ENCODE data around the gene NGF.
"Not testable (repeated sequence)": the region's sequence is repeated elsewhere in the genome, so short reads cannot be mapped to it uniquely, and the experiment has no call there.

GRCh38 chr1:115383455-115383854 lies 45.4 kb upstream of the NGF start:
- TF ChIP-seq CTCF, POLR2A (IDR thresholded peaks at IDR 0.05): not testable (repeated sequence)

Measured in thyroid gland (tissue), 4 donors.